ENCODE data around the gene DLK1. TPM values are rescaled to one million over a fixed set of nuclear protein-coding genes. Genes with fewer than 3 reads are reported as not detected.

DLK1 gene
- polyA plus RNA-seq, 3 donors: 0.92 to 2.9 TPM; not detected in 1

- H3K27ac ChIP-seq (ENCODE audit: low read depth, low read length): no peak overlapping the region
- WGBS, 3 donors: 69 to 88% (median 84%) methylated on average over 12 of the region's 12 CpGs
These were observed 16.3 kb upstream of the DLK1 start for GRCh38 chr14:100710391-100710790.

DNA sequence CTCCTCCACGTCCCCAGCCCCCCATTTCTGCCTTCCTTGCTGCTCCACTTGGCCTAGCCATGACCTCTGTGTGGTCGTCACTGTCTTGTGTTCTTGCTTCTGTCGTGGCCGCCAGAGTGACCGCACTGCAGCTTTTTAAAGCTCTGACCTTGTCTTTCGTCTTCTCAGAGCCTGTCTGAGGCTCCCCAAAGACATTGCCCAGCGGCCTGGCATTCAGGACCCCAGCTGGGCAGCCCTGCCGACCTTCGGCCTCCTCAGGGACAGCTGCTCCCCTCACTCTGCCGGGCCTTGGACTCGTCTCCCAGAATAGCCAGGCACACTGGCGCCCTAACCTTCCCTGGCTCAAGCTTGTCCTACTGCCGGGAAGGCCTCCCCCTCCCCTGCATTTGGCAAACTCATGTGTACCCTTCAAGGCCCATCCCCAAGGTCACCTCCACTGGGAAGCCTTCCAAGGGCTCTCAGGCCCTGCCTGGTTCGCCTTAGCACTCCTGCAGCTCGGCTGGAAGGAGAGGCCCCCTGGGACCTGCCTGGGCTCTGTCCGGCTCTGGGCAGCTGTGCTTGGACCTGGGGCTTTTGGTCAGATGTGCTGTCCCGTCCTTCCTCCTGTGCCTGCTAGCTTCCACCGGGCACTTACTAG is 15.7 kb upstream of the DLK1 start:
- whole genome bisulfite sequencing, 3 donors: 46 to 76% (median 72%) methylated on average over 18 of the region's 18 CpGs

DNA sequence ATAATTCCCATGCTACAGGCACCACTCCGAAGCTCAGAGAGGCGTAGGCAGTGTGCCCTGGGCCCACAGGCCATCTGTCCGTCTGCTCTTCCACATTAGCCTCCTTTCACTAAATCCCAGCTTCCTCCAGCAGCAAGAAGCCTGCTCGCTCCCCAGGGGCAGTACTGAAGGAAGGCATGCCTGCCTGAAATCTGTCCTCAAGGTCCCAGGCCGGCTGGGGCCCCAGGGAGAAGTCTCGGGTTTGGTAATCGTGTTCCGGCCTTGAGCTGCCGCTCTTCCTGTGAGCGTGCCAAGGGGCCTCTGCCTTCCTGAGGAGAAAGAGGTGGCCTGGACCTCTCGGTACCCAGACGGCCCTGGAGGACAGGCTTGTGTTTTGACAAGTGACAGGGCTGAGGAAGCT is 15.2 kb upstream of the DLK1 start:
- no peak overlapping the region for H3K27ac ChIP-seq (ENCODE audit: low read depth, low read length)
- WGBS, 3 donors: 30 to 37% (median 36%) methylated on average over 12 of the region's 12 CpGs

More for the DNA sequence above, 15.7 kb upstream of the DLK1 start:
- H3K27ac ChIP-seq (ENCODE audit: low read depth, low read length): no peak overlapping the region

DNA sequence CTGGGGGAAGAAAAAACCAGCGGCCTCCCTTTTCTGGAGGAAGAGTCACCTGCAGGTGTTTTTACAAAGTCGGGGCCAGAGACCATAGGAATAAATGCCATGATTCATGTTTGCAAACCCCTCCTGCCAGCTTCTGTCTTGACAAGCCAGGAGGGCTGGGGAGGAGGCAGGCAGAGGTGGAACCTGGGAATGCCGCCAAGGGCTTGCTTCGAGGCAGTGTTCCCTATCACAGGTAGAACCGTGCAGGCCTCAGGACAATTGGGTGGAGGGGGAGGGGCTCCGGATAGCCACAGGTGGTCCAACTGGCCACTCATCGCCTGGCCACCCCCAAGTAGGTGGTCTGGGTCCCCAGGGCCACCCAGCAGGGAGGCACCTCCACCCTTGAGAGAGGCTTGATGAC is 14.2 kb upstream of the DLK1 start:
- WGBS, 3 donors: 34 to 81% (median 78%) methylated on average over 7 of the region's 7 CpGs
- no peak overlapping the region for H3K27ac ChIP-seq (ENCODE audit: low read depth, low read length)

DNA sequence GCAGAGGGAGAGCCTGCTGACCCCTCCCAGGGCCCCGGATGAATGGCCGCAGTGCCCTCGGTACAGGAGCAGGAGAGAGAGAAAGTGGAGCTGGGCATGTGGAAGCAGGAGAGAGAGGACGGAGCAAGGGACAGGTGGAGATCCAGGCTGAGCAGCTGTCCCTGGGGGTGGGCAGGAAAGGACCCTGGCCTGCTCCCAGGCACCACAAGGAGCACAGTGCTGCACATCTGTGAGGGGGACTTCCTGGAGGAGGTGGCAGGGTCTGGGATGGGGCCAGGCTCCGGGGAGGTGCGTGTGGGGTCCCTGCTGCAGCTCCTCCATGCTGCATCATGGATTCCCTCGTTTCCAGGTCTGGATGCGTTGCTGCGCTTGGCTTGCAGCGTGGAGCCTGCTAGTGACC is 13.0 kb upstream of the DLK1 start:
- H3K27ac ChIP-seq (ENCODE audit: low read depth, low read length): no peak overlapping the region
- 62 to 82% (median 66%) methylated on average over 10 of the region's 10 CpGs for WGBS, 3 donors

DNA sequence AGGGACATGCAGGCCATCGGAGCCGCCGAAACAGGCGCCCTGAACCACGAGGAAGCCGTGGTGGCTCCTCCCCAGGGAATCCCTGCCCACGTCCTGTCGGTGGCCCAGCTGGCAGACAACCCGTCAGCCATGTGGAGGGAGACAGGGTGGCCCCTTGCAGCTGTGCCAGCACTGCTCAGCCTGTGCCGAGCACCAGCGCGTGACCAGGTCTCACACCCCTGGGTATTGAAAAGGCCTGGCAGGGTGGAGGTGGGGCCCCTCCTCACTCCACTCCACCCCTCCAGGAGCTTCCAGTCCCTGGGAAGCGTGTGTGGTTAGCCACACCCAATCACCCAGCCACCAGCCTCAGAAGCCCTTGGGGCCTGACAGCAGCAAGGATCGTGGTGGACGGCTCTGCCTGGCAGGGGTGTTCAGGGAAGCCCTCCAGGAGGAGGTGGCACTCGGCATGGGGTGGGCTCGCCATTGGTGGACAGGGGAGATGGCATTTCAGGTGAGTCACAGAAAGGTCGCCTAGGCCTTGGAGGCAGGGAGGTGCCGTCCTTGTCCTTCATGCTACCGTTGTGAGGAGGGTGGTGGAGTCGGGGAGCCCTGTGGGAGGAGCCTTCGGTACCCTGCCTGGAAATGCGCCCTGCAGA is 12.3 kb upstream of the DLK1 start:
- H3K27ac ChIP-seq (ENCODE audit: low read depth, low read length): no peak overlapping the region
- 52 to 85% (median 57%) methylated on average over 23 of the region's 23 CpGs for WGBS, 3 donors

GRCh38 chr14:100715332-100715731 is 11.4 kb upstream of the DLK1 start:
- WGBS, 3 donors: 79 to 89% (median 81%) methylated on average over 9 of the region's 9 CpGs

DNA sequence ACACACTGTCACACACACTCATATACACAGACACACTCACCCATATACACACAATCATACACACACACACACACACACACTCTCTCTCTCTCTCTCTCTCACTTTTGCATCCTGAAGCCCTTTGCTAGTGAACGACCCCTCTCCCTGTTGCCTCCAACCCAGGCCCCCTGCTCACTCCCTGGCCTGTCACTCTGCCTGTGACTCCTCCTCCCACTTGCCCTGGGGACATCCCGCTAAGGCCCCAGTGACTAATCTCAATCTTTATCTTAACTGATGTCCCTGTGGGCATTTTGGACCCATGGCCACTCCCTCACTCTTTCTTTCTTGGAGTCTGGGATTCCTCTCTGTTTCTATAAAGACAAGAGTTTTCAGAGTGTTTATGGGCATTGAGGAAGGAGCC is 10.9 kb upstream of the DLK1 start:
- H3K27ac ChIP-seq (ENCODE audit: low read depth, low read length): no peak overlapping the region
- 80 to 94% (median 89%) methylated on average over 2 of the region's 2 CpGs for WGBS, 3 donors

More at GRCh38 chr14:100715332-100715731, 11.4 kb upstream of the DLK1 start:
- H3K27ac ChIP-seq (ENCODE audit: low read depth, low read length): no peak overlapping the region

DNA sequence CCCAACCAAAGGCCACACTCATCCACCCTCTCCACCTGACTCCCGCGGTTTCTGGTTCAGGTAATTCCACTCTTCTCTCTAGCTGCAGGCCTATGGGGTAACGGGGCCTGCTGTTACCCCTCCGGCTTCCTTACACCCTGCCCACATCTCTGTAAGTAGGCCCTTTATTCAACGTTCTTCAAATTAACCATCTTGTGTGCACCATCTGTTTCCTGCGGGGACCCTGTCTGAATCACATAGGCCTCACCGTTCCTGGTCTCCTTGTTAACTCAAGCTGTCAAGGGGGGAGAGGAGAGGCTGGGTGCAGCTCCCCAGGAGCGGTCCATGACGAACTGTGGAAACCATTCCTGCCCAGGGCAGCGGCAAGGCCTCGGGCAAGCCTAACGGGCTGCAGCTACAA is 9.3 kb upstream of the DLK1 start:
- 56 to 84% (median 66%) methylated on average over 12 of the region's 12 CpGs for WGBS, 3 donors
- no peak overlapping the region for H3K27ac ChIP-seq (ENCODE audit: low read depth, low read length)

- WGBS, 3 donors: 63 to 74% (median 73%) methylated on average over 13 of the region's 13 CpGs
These were observed 6.6 kb upstream of the DLK1 start for GRCh38 chr14:100719976-100720520.

GRCh38 chr14:100721568-100721967 is 5.1 kb upstream of the DLK1 start:
- no peak overlapping the region for H3K27ac ChIP-seq (ENCODE audit: low read depth, low read length)
- WGBS, 3 donors: 62 to 73% (median 69%) methylated on average over 5 of the region's 5 CpGs

More at GRCh38 chr14:100719976-100720520, 6.6 kb upstream of the DLK1 start:
- no peak overlapping the region for H3K27ac ChIP-seq (ENCODE audit: low read depth, low read length)

DNA sequence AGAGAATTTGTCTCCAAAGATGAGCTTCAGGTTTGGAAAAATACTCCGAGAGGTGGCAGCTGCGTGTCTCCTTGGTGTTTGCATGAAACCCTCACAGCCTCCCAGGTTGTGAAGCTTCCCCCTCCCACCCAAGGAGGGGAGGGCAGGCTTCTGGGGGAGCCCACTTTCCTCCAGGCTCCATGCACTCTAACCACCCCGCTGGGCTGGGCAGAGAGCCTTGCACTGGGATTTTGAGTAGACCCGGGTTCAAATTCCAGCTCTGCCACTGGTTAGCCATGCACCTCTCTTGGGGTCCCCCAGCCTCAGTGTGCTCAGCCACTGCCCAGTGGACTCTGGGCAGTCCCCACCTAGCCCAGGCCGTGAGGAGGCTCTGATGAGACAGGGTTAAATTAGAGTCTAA is 4.3 kb upstream of the DLK1 start:
- 88 to 92% (median 88%) methylated on average over 5 of the region's 5 CpGs for WGBS, 3 donors
- H3K27ac ChIP-seq (ENCODE audit: low read depth, low read length): no peak overlapping the region

- WGBS, 3 donors: 58 to 77% (median 67%) methylated on average over 15 to 21 of the region's 21 CpGs
- no peak overlapping the region for H3K27ac ChIP-seq (ENCODE audit: low read depth, low read length)
These were observed 3.4 kb upstream of the DLK1 start for GRCh38 chr14:100723135-100723829.

DNA sequence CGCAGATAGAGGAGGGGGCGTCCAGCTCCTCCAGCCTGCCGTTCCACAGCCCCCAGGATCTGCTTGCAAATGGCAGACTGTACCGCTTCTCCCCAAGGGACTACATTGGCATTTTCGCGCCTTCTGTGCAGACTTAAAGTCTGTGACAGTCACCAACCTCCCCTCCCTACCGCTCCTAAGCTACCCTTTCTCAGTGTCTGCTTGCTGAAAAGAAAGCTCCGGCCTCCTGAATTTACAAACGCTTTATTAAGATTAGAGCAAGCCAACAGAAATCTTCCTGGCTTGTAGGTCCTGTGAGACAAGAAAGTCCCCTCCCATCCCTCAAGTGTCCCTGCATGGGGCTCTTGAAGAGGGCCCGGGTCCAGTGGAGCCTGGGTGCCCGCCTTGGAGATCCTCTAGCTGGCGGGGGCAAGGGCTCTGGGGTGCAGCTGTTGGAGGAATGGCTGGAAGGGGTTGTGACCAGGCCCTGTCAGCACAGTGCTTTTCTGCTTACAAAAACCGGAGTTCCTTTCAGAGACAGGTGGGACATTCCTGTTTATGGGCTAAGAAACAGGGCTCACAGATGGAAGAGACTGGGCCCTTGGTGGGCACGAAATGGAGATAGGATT is 2.8 kb upstream of the DLK1 start:
- no peak overlapping the region for H3K27ac ChIP-seq (ENCODE audit: low read depth, low read length)
- WGBS, 3 donors: 76 to 87% (median 83%) methylated on average over 14 of the region's 14 CpGs

- 85 to 93% (median 91%) methylated on average over 4 of the region's 4 CpGs for WGBS, 3 donors
- H3K27ac ChIP-seq (ENCODE audit: low read depth, low read length): no peak overlapping the region
These were observed 2.2 kb upstream of the DLK1 start for GRCh38 chr14:100724536-100724935.

DNA sequence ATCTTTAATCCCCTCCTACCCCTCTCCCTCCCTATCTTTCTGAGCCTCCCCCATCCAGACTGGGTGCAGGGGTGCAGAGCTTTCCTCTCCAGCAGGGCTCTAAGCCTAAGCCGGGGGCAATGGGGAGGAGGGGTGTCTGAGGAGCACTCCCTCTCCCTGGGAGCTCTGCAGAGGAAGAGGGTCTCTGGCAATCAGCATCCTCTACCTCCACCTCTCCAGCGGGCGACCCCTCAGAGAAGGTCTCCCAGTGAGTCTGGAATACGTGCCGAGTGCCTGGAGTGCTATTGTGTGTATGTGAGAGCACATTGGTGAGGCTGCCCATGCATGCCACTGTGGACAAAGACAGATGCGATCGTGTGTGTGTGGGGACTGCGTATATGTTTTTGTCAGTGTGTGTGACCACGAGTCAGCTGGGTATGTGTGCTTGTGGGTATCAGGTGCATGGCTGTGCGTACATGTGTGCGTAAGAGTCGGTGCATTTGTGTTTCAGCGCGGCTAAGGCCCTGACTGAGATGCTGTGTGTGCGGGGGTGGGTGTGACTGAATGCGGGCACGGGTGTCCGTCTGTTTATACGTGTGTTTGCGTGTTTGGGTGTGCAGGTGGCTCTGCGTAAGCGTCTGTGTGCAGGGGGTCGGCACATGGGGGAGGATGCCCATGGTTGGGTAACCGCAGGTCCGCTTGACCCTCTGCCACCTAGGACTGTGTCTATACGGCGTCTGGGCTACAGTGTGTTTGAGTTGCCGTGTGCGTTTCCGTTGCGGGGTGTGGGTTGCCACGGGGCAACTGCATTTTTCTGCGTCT is 905 bp upstream of the DLK1 start:
- no peak overlapping the region for H3K27ac ChIP-seq (ENCODE audit: low read depth, low read length)
- 82 to 87% (median 87%) methylated on average over 33 of the region's 33 CpGs for WGBS, 3 donors

DNA sequence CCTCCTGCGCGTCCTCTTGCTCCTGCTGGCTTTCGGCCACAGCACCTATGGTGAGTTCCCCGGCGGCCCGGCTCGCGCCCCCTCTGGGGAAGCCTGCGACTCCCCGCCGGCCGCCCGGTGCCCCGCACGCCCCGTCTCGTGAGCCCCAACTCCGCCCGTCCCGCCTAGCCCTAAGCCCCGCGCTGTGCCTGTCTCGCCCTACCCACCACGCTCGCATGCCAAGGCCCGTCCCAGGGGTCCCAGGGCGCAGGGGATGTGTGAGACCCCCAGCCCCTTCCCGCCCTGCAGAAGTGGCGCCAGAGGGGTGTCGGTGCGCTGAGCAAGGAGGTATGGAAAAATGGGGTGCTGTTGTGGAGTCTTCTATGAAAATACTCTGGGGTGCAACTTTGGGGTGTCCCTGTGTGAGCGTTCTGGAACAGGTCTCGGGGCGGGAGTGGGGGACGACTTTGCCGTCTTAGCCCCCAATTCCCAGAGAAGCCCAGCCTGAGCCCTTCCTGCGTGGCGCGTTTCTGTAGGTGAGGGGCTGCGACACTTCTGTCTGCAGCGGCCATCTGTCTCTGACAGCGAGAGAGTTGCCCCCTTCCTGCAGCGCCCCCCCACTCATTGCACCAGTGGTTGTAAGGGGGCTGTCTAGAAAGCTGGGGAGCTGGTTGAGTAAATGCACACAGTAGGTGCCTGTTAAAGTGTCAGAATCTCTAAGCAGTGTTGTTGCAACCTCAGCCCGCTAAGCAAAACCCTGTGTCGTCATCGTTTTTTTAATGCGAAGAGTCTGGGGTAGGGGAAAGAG is 587 bp downstream of the DLK1 start:
- H3K27ac ChIP-seq (ENCODE audit: low read depth, low read length): no peak overlapping the region
- WGBS, 3 donors: 8 to 14% (median 10%) methylated on average over 40 to 47 of the region's 47 CpGs

Measured in adipose tissue (tissue), 3 donors.